ENCODE measurements around the gene UBXN2A. TPM values are rescaled to one million over a fixed set of nuclear protein-coding genes. Genes with fewer than 3 reads are reported as not detected.
"Not testable (repeated sequence)": the region's sequence is repeated elsewhere in the genome, so short reads cannot be mapped to it uniquely, and the experiment has no call there.

Gene UBXN2A
- polyA plus RNA-seq, 3 donors = 14.9 to 18.6 (median 17.3) TPM

- DNase-seq = no peak
These were observed 70.4 kb downstream of the UBXN2A start for GRCh38 chr2:24010477-24011249.

- no peak for DNase-seq
These were observed 71.2 kb downstream of the UBXN2A start for GRCh38 chr2:24011250-24012104.

GRCh38 chr2:24012521-24013188, 72.4 kb downstream of the UBXN2A start:
- no peak for DNase-seq

GRCh38 chr2:24014902-24015301, 74.6 kb downstream of the UBXN2A start:
- DNase-seq = not testable (repeated sequence)

DNA sequence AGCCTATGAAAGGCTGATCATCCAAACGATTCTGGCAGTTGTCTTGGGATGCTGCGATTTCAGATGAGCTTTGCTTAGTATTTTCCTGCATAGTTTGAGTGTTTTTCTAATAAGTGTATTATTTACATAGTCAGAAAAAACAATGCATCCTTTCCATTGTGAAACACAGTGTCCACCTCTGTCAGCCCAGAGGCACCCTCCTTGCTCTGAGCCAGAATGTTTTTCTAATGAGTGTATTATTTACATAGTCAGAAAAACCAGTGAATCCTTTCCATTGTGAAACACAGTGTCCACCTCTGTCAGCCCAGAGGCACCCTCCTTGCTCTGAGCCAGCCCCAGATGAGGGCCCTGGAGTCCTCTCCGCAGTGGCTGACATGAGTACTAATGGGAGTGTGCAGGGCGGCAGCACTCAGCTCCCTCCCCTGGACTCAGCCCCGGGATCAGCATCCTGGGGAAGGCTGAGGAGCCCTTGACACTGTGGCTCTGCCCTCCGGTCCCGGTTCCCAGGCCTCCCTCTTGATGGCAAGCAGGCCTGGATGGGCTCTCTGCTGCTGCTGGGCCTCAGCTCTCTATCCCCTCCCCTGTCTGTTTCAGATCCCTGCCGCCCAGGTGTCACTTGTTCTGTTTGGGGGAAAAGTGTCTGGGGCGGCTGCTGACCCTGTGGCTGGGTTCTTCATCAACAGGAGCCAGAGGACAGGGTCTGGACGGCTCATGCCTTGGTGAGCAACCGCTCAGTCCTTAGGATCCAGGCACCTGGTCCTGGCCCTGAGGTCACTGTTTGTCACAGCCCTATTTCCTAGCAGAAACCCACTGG, 75.5 kb downstream of the UBXN2A start:
- no peak for DNase-seq

DNA sequence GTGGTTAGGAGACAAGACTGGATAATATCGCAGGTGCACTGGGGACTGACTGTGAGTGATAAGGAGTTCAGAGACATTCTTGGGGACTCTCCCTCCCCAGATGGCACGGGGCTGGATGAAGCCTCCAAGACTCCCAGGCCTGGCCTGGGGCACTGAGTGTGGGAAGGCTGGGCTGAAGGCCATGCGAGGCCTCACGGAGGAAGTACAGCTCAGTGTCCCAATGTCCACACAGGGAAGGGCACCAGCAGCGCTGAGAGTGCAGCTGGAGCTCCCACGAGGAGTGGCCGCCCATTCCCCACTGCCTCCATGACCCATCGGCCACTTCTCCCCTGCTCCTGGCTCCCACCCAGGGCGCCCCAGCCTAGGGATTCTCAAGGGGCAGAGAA, 76.1 kb downstream of the UBXN2A start:
- no peak for DNase-seq

- no peak for DNase-seq
These were observed 76.8 kb downstream of the UBXN2A start for GRCh38 chr2:24016853-24017703.

- no peak for DNase-seq
These were observed 77.4 kb downstream of the UBXN2A start for GRCh38 chr2:24017711-24018110.

DNA sequence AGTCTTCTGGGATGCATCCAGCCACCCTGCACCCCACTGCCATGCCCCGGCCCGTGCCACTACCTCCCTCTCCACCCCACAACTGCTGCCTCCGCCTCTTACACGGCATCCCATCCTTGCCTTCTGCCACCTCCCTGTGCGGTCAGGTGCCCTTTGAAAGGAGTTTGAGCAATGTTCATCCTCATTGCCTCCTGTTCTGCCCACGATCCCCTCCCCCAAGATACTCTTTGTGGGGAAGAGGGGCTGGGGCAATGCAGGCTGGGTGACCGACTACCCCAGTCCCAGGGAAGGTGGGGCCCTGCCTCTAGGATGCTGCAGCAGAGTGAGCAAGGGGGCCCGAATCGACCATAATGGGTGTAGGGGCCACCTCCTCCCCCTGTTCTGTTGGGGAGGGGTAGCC, 78.0 kb downstream of the UBXN2A start:
- no peak for DNase-seq

- DNase-seq = no peak
These were observed 79.5 kb downstream of the UBXN2A start for GRCh38 chr2:24019729-24020128.

- no peak for DNase-seq
These were observed 80.0 kb downstream of the UBXN2A start for GRCh38 chr2:24020244-24020643.

DNA sequence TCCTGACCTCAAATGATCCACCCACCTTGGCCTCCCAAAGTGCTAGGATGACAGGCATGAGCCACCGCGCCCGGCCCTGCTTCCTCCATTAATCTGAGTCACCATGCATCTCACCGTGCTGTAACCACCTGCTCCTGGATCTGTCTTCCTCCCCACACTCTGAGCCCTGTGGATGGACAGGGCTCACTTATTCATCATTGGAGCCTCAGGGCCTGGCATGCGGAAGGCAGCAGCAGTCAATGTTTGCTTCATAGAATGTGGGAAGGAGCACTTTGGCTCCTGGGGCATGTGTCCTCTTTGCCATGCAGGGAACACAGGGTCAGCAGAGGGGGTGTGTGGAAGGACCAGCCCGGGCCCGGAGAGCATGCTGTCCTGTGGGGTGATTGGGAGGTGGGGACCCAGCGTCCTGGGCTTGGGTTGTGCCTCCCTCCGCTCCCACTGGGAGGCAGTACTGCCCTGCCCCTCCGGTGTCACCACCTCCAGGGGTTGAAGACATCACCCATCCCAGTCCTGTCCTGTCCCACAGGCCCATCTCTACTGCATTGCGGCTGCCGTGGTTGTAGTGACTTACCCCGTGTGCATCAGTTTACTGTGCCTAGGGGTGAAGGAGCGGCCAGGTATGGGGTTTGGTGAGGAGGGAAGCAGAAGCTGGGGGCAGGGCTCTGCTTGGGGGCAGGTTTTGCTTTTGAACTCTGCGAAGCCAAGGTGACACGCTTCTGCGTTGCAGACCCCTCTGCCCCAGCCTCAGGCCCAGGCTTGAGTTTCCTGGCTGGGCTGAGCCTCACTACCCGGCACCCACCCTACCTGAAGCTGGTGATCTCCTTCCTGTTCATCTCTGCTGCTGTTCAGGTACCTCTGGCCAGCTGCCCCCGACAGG, 81.1 kb downstream of the UBXN2A start:
- no peak for DNase-seq

DNA sequence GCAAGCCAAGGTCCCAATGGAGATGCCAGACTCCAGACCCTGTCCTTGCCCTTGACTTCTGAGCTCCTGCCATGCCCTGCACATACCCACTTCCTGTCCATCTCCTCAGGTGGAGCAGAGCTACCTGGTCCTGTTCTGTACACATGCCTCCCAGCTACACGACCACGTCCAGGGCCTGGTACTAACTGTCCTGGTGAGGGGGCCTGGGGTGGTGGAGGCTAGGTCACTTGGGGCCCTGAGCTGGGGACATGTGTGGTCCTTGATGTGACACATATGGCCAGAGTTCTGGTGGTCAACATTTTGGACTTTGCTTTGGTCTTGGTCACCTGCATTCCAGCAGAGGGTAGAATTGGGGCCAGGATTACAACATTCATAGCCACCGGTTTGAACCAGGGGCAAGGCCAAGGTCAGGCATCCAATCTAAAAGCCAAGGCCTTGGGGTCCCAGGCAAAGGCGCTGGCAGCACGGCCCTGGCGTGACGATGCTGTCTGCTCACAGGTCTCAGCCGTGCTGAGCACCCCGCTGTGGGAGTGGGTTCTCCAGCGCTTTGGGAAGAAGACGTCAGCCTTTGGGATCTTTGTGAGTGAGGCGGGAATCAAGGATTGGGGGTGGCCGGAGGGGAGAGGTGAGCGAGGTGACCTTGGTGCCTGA, 82.2 kb downstream of the UBXN2A start:
- no peak for DNase-seq

DNA sequence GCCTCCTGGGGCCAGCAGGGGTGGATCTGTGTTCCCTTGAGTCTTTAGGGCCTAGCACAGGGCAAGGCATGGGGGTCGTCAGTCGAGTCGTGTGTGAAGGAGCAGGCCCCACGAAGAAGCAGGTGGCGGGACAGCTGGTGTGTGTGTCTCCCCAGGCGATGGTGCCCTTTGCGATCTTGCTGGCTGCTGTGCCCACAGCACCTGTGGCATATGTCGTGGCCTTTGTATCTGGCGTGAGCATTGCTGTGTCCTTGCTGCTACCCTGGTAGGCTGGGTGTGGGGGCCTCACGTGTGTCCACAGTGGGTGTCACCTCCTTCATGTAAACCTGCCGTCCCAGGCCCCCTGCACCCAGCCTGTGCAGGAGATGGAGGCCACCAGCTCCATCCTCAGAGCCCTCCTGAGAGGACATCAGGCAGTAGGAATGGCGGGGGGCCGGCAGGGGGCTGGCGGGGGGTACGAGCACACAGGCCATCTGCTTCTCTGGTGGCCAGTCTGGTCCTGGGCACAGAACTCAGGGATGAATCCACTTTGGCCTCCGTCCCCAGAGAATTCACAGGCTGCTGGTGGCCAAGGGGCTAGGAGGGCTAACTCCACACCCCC, 82.8 kb downstream of the UBXN2A start:
- DNase-seq = no peak

- DNase-seq = no peak
These were observed 83.8 kb downstream of the UBXN2A start for GRCh38 chr2:24024018-24024417.

DNA sequence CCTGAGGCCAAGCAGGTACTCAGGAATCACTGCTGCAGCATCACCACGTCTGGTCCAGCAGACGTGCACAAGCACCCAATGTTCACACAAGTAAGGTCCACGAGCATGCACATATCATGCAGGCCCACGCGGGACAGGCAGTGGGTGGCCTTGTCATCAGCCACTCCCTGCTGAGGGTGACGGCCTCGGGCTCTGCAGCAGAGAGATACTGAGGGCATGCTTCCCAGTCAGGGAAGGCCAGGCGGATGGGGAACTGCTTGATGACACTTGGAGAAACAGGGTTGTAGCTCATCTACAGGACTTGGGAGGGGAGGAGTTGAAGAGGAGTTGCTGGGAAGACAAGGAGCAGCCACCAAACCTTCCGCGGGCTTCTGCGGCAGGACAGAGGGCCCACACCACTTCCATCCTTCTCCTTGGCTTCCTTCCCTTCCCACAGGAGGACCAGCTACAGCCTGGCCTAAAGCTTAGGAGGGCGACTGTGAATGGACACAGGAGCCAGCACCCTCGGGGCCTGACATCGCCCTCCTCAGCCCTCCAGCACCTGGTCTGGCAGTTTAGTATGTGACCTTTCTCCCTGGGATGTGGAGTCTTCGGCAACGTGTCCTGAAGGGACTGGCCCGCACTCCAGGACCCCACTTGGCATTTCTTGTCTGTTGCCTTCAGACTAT, 84.9 kb downstream of the UBXN2A start:
- DNase-seq = no peak

DNA sequence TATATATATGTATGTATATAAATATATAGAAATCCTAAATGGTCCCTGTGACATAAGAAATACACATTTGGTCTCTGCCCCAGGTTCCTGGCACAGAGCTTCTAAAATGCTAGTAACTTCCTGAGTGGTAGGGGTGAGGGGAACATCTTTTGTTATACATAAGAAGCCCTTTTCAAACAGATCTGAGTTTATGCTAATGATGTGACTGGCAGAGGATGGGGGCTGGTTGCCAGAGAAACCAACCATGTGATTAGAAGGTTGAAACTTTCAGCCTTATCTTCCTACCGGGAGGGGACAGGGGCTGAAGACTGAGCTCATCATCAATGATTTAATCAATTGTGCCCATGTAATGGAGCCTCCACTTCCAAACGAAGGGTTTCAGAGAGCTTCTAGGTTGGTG, 86.0 kb downstream of the UBXN2A start:
- DNase-seq = no peak

Measured in renal pelvis (tissue), 4 donors.